ENCODE measurements around the gene RDH5.

Gene RDH5

DNA sequence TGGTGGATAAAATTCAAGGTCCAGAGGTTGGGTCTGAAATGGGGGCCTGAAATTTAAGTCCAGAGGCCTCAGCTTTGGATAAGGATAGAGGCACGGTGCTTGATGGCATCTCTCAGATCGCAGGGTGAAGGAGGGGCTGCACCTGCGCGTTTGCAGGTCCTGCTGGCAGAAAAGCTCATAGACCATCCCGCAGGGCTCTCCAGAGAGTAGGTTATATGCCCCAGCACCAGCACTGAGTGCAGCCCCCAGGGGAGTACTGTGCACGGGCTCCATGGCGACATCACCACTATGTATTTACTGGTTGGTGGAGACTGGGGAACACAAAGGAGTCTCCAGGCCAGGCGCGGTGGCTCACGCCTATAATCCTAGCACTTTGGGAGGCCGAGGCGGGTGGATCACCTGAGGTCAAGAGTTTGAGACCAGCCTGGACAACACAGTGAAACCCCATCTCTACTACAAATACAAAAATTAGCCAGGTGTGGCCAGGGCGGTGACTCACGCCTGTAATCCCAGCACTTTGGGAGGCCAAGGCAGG, 12.9 kb downstream of the RDH5 start:
- H3K27ac ChIP-seq, result no peak overlapping the region

DNA sequence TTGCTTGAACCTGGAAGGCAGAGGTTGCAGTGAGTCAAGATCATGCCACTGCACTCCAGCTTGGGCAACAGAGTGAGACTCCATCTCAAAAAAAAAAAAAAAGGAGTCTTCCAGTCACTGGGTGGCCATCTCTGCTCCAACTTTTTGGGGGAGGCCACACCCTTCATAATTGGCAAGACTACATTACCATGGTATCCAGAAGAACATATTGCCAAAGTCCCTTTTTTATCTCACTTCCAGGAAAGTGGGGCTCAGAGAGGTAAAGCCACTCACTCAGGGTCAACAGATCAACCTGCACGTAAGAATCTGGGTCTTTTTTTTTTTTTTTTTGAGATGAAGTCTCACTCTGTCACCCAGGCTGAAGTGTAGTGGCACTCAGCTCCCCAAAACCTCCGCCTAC, 13.7 kb downstream of the RDH5 start:
- H3K27ac ChIP-seq, result no peak overlapping the region
- no peak for TF ChIP-seq ZFX (IDR thresholded peaks at IDR 0.05)
- TF ChIP-seq, protein P1, sequence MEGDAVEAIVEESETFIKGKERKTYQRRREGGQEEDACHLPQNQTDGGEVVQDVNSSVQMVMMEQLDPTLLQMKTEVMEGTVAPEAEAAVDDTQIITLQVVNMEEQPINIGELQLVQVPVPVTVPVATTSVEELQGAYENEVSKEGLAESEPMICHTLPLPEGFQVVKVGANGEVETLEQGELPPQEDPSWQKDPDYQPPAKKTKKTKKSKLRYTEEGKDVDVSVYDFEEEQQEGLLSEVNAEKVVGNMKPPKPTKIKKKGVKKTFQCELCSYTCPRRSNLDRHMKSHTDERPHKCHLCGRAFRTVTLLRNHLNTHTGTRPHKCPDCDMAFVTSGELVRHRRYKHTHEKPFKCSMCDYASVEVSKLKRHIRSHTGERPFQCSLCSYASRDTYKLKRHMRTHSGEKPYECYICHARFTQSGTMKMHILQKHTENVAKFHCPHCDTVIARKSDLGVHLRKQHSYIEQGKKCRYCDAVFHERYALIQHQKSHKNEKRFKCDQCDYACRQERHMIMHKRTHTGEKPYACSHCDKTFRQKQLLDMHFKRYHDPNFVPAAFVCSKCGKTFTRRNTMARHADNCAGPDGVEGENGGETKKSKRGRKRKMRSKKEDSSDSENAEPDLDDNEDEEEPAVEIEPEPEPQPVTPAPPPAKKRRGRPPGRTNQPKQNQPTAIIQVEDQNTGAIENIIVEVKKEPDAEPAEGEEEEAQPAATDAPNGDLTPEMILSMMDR (conservative IDR thresholded peaks at IDR 0.05), result no peak

More for the DNA sequence above, 12.9 kb downstream of the RDH5 start:
- TF ChIP-seq, protein P1 (conservative IDR thresholded peaks at IDR 0.05), result no peak
- no peak for TF ChIP-seq ZFX (IDR thresholded peaks at IDR 0.05)

DNA sequence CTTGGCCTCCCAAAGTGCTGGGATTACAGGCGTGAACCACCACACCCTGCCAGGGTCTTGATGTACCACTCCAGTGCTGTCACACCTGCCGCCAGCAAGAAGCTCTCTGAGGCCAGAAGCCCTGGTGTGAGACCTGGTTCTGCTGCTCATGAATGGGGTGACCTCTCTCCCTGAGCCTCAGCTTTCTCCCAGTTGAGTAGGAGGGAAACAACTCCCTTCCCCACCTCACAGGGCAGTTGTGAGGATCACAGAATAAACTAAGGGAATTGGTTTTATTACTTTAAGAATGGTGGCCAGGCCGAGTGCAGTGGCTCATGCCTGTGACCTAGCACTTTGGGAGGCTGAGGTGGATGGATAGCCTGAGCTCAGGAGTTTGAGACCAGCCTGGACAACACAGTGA, 14.4 kb downstream of the RDH5 start:
- no peak for TF ChIP-seq ZFX (IDR thresholded peaks at IDR 0.05)
- TF ChIP-seq, protein P1 (conservative IDR thresholded peaks at IDR 0.05), result no peak
- no peak overlapping the region for H3K27ac ChIP-seq

DNA sequence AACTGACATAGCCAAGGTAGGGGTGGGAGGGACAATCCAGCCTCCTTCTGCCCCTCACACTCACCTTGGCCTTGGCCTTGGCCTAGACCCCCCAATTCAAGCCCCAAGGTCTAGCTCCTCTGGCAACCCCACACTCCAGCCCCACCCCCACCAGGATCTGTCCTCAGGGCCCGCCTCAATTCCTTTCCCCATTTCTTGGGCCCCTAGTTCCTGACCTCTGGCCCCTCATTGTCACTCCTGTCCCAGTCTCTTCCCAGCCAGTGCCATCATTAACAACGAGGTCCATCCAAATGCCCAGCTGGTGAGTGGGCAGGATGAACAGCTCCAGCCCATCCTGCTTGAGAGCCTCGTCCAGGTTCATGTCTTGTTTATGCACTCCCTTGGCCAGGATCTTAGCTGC, 15.9 kb downstream of the RDH5 start:
- no peak overlapping the region for H3K27ac ChIP-seq
- TF ChIP-seq ZFX (IDR thresholded peaks at IDR 0.05), result no peak

DNA sequence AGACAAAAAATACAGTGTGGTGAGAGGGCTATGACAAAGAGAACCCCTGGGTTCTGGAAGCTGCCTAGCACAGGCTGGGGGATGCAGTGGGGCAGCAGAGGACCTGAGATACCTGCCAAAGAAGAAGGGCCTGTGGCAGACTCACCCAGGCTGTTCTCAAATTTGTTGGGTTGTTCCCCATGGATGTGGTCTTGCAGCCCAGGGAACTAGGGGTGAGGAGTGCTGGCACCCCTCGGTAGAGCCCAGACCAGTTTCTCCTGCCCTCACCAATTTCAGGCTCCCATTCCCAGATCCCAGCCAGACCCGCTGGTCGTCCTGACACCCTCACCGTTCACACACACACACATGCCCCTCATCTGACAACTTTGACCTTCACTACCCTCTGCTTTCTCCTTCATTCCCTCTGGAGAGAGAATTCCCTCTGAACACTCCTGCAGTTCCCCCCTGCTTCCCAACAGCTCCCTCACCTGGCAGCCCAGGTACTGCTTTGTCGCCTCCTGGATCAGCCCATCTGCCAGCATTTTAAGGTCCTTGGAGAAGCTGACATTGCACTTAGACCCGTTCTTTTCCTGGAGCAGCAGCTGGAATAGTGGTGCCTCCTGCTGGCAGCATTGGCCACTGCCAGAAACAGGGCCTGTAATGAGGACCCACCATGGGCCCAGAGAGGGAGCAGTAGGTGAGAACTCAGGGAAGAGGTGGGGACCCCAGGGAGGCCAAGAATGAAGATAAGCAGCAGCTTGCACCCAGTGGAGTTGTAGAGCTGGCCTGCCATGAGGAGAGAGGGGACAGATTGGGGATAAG, 16.8 kb downstream of the RDH5 start:
- no peak overlapping the region for H3K27ac ChIP-seq
- TF ChIP-seq, protein P1 (conservative IDR thresholded peaks at IDR 0.05), result peak; percentile 87
- no peak for TF ChIP-seq ZFX (IDR thresholded peaks at IDR 0.05)

DNA sequence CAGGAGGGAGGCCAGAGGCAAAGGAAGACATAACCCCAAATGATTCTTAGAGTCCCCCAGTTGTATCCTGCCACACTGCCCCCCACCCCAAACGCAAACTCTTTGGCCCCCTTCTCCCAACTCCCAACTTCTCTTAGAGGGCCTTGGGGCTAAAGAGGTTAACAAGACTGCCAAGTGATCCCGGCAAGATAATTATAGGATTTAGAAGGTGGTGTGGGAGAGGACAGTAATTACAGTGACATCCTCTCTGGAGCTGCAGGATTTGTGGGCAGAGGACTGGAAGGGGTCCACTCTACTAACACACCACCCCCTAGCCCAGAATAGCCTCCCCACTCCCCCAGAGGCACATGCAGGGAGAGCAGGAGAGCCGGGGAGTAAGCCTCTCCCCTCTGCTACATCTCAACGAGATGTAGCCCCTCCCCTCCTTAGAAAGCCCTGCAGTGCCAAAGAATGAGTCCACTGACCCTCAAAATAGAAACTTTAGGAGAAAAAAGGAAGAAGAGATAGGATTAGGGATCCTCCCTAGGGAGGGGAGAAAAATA, 17.5 kb downstream of the RDH5 start:
- no peak overlapping the region; the same call in 1 of the 2 replicates for H3K27ac ChIP-seq
- TF ChIP-seq, protein P1 (conservative IDR thresholded peaks at IDR 0.05), result peak; percentile 29; the same call in 1 of the 2 replicates
- no peak for TF ChIP-seq ZFX (IDR thresholded peaks at IDR 0.05)

DNA sequence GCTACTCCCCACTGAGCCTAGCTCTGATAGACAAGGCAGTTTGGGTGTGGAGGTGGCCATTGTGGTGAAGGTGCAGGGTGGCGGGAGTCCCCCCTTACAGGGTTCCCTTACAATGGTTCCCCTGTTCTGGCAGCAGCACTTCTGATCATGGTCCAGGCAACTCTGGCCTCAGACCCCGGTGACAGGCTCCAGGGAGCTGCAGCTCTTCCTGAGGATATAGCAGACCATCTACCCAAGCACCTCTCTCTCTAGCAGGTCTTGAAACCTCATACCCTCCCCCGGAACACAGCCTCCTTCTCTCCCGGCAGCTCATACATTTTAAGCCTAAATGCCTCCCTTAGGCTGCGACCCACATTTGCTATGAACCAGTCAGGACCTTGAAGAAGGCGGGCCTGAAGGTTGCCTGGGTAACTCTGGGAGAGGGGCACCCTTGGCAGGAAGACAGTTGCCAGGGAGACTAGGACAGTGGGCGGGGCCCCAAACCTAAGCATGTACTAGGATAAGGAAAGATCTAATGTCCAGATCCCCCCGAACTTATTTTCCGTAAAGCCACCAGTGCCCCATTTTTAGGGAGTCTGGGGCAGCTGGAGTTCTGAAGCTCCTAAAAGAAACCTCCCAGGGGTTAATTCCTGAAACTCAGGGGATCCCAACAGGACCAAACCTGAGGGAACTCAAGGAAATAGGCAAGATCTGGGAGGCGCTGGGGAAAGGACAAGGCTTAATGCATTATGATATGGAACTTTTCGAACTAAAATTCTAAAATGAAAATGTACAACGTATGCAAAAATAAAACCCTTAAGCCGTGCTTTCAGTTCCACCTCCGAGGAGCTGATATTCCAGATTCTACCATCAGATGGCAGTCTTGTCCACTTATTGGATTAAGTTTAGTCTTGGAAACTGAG, 18.2 kb downstream of the RDH5 start:
- peak overlapping the region; percentile 1; the same call in 1 of the 2 replicates for H3K27ac ChIP-seq
- TF ChIP-seq, protein P1 (conservative IDR thresholded peaks at IDR 0.05), result peak; percentile 85
- no peak for TF ChIP-seq ZFX (IDR thresholded peaks at IDR 0.05)

All from C4-2B (cell line).